ENCODE results near the gene CDH23.

Gene CDH23

DNA sequence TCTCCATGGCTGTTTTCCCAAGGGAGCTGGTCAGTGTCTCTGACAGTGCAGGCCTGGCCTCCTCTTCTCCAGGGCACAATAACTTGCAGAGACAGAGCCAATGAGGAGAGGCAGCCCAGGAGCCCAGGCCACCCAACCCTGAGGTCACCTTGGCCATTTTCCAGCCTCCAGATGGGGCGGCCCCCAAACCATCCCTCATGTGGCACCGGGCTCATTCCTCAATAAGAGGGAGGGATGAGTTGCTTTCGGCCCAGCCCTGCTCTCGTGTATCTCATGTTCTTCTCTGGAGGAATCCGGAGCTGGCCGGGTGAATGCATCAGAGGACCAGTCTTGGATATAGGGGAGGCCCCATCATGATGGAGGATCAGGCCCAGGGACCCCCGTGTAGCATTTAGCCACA, 223.9 kb downstream of the CDH23 start:
- Histone ChIP-seq H2AFZ (ENCODE audit: low read length) (no peak overlapping the region), H3K36me3 (replicated peaks; ENCODE audit: insufficient read depth, low read length) (no peaks in the 10 kb centered on the region), H3K9me3 (replicated peaks; ENCODE audit: insufficient read depth, low read length) (no peaks in the 10 kb centered on the region), H3K9ac (ENCODE audit: low read length) (no peak overlapping the region), H3K4me1 (ENCODE audit: low read length) (peaks cover 8% of the 10 kb centered on the region; the same call in 1 of the 2 replicates), H3K79me2 (ENCODE audit: low read length) (no peaks in the 10 kb centered on the region), H4K20me1 (ENCODE audit: insufficient read depth, low read length) (no peaks in the 10 kb centered on the region), H3K27ac (ENCODE audit: low read length) (no peak overlapping the region), H3K4me3 (ENCODE audit: low read length) (no peak overlapping the region), H3K9me2 (replicated peaks; ENCODE audit: insufficient read depth, low read length) (no peaks in the 10 kb centered on the region), H3K27me3 (replicated peaks; ENCODE audit: insufficient read depth, low read length) (peaks cover 54% of the 10 kb centered on the region), H3F3A (ENCODE audit: insufficient read depth, low read length) (no peaks in the 10 kb centered on the region), H3K4me2 (ENCODE audit: low read depth, low read length) (no peak overlapping the region)
- no peak for TF ChIP-seq EZH2phosphoT487 (IDR thresholded peaks at IDR 0.05; ENCODE audit: low read length)
- no peak for TF ChIP-seq EZH2 (optimal IDR thresholded peaks at IDR 0.05; ENCODE audit: low read depth, low read length)
- TF ChIP-seq, protein P1, sequence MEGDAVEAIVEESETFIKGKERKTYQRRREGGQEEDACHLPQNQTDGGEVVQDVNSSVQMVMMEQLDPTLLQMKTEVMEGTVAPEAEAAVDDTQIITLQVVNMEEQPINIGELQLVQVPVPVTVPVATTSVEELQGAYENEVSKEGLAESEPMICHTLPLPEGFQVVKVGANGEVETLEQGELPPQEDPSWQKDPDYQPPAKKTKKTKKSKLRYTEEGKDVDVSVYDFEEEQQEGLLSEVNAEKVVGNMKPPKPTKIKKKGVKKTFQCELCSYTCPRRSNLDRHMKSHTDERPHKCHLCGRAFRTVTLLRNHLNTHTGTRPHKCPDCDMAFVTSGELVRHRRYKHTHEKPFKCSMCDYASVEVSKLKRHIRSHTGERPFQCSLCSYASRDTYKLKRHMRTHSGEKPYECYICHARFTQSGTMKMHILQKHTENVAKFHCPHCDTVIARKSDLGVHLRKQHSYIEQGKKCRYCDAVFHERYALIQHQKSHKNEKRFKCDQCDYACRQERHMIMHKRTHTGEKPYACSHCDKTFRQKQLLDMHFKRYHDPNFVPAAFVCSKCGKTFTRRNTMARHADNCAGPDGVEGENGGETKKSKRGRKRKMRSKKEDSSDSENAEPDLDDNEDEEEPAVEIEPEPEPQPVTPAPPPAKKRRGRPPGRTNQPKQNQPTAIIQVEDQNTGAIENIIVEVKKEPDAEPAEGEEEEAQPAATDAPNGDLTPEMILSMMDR (IDR thresholded peaks at IDR 0.05; ENCODE audit: low read length): no peak
- no peak for DNase-seq

DNA sequence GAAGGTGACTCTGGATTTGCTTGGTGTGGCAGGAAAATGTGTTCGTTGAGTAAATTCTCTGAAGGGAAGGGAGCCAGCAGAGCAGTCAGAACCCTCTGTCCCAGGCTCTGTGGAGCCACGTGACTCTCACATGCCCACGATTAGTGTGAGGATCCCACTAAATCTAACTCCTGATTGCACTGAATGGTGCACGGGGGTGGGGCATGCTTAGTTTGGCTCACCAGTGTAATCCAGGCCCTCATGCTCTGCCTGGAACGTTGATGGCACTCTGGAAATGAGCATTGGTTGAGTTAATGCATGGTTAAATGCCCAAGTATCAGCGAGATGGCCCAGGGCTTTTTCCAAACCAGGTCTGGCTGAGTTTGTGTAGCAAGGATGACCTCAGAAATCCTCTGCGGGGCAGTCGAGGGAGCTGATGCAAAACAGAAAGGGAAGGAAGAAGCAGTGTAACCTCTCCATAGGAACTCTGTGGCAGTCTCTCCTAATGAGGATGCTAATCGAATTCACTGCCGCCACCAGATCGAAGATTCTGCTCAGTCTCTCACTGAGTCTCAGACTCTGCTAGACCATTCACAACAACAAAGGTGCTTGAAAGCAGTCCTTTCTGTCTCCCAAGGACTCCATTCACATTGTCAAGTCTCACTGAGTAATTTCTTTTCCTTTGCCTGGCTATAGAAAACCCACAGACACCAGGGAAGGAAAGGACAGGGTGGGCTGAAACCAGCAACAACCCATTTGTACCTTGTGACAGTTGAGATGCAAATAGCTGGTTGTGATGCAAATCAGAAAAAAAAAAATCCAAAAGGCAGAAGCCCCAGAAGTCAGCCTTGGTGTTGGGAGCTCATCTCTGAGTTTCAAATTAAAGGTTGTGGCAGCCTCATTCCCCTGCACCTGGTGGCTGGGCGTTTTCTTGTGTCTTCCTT, 224.8 kb downstream of the CDH23 start:
- Histone ChIP-seq H3K9ac (ENCODE audit: low read length) (no peak overlapping the region), H3K27me3 (replicated peaks; ENCODE audit: insufficient read depth, low read length) (peaks cover 54% of the 10 kb centered on the region), H3F3A (ENCODE audit: insufficient read depth, low read length) (no peaks in the 10 kb centered on the region), H3K4me2 (ENCODE audit: low read depth, low read length) (peak overlapping the region; percentile 17), H3K9me3 (replicated peaks; ENCODE audit: insufficient read depth, low read length) (no peaks in the 10 kb centered on the region), H3K27ac (ENCODE audit: low read length) (no peak overlapping the region), H3K79me2 (ENCODE audit: low read length) (no peaks in the 10 kb centered on the region), H2AFZ (ENCODE audit: low read length) (no peak overlapping the region), H3K4me3 (ENCODE audit: low read length) (no peak overlapping the region), H3K36me3 (replicated peaks; ENCODE audit: insufficient read depth, low read length) (no peaks in the 10 kb centered on the region), H3K4me1 (ENCODE audit: low read length) (peaks cover 8% of the 10 kb centered on the region; the same call in 1 of the 2 replicates), H4K20me1 (ENCODE audit: insufficient read depth, low read length) (no peaks in the 10 kb centered on the region), H3K9me2 (replicated peaks; ENCODE audit: insufficient read depth, low read length) (no peaks in the 10 kb centered on the region)
- TF ChIP-seq, protein P1 (IDR thresholded peaks at IDR 0.05; ENCODE audit: low read length): no peak
- TF ChIP-seq EZH2phosphoT487 (IDR thresholded peaks at IDR 0.05; ENCODE audit: low read length) (no peak), EZH2 (optimal IDR thresholded peaks at IDR 0.05; ENCODE audit: low read depth, low read length) (no peak)
- DNase-seq: no peak

DNA sequence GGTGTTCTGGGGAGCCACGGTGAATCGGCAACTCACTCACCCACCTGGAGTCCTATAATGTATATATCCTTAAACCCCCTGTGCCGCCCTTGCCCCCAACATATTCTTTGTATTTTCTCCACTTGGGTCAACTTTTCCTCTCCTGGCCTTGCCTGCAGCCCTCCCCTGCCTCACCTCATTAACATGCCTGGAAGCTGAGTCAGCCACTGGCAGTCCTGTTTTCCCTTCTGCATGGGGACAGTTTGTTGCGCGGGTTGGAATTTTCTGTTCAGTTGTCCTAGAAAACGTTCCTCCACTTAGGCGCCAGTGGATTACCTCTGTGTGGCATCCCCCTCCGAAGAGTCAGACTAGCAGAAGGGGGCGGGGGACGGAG, 225.4 kb downstream of the CDH23 start:
- Histone ChIP-seq H2AFZ (ENCODE audit: low read length) (no peak overlapping the region), H3K27ac (ENCODE audit: low read length) (no peak overlapping the region), H3K27me3 (replicated peaks; ENCODE audit: insufficient read depth, low read length) (peaks cover 53% of the 10 kb centered on the region), H3K4me1 (ENCODE audit: low read length) (peaks cover 8% of the 10 kb centered on the region; the same call in 1 of the 2 replicates), H3F3A (ENCODE audit: insufficient read depth, low read length) (no peaks in the 10 kb centered on the region), H3K9ac (ENCODE audit: low read length) (no peak overlapping the region), H3K79me2 (ENCODE audit: low read length) (no peaks in the 10 kb centered on the region), H3K9me3 (replicated peaks; ENCODE audit: insufficient read depth, low read length) (no peaks in the 10 kb centered on the region), H4K20me1 (ENCODE audit: insufficient read depth, low read length) (no peaks in the 10 kb centered on the region), H3K4me3 (ENCODE audit: low read length) (no peak overlapping the region), H3K4me2 (ENCODE audit: low read depth, low read length) (no peak overlapping the region), H3K9me2 (replicated peaks; ENCODE audit: insufficient read depth, low read length) (no peaks in the 10 kb centered on the region), H3K36me3 (replicated peaks; ENCODE audit: insufficient read depth, low read length) (no peaks in the 10 kb centered on the region)
- DNase-seq: no peak
- TF ChIP-seq, protein P1 (IDR thresholded peaks at IDR 0.05; ENCODE audit: low read length): no peak

Data from MM.1S (cell line).